DMS153 (cell line): Measurements from ENCODE around the gene BRD3OS.
A peak's percentile ranks its signal among the peaks of the same experiment; 100 is the strongest.

Experiments used
- DNase-seq: peaks from one replicate; lab custom pipeline; 2025; lab: John Stamatoyannopoulos, UW

The BRD3OS gene, protein sequence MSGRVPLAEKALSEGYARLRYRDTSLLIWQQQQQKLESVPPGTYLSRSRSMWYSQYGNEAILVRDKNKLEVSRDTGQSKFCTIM

DNA sequence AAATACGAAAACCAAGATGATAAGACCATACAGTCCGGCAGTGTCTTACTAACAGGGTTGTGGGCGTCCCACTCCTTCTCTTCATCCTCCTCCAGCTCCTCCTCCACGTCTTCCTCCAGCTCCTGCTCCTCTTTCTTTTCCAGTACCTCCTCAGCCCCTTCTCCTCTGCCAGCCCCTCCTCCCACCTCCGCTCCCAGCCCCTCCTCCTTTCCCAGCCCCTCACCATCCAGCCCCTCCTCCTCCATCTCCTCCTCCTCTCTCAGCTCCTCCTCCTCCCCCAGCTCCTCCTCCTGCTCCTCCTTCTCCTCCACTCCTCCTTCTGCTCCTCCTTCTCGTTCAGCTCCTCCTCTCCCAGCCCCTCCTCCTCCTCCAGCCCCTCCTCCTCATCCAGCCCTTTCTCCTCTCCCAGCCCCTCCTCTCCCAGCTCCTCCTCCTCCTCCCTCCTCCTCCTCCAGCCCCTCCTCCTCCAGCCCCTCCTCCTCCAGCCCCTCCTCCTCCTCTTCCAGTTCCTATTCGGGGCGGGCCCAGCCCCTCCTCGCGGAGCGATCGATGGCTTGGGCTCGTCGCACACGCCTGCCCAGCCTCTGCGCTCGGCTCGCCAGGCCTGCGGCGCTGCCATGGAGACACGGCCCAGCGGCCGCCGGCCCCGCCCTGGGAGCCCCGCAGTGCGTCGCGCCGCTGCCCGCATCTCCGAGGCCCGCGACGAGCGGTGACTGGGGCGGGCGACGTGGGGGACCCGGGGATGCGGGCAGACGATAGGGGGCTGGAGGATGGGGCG, at the start of gene BRD3OS:
Gene BRD3OS (plus strand): TSS at position 654 of the 778 bp plus-strand sequence. CDS start 1,267 bp downstream, outside the sequence.
- DNase-seq = peak; percentile 96

DNA sequence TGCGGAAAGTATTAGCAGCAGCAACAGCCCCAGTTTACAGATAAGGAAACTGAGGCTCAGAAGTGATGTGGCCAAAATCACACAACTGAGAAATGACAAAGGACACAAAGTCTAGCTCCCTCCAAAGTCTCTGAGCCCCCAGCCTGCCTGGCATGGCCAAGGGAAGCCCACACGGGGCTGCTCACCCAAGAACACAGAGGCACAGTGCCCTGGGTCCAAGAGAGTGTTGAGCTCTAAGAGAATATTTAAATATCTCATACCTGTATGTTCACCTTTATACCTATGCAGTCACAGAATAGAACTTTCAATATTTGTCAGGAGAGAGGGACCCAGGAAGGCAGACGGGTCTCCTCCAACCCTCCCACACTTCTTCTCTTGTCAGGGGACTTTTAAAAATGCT, 49.8 kb upstream of the BRD3OS start:
- DNase-seq = no peak

DNA sequence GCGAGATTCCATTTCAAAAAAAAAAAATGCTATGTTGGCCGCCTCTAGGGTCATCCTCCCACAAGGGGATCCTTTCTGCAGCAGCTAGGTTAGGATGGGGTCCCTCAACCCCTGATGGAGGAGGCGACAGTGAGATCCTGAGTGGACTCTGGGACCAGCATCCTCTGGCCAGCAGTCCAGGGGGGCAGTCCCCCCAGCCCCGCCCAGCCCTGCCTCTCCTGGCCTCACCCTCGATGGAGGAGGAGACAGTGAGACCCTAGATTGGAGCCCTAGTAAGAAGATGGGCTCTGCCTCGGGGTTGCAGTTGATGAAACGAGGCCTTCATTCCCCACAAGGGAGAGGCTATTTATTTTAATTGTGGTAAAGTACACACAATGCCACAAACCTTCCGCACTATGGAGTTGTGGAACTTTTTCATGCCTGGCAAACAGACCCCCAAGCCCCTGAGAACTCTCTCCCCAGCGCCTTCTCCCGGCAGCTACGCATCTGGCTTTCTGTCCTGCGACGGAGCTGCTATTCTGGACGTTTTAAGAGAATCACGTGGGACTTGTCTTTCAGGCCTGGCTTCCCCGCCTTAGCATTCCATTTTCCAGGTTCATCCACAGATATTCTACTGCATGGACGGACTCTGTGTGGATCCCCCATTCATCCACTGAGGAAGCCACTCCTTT, 49.0 kb upstream of the BRD3OS start:
- DNase-seq = no peak

DNA sequence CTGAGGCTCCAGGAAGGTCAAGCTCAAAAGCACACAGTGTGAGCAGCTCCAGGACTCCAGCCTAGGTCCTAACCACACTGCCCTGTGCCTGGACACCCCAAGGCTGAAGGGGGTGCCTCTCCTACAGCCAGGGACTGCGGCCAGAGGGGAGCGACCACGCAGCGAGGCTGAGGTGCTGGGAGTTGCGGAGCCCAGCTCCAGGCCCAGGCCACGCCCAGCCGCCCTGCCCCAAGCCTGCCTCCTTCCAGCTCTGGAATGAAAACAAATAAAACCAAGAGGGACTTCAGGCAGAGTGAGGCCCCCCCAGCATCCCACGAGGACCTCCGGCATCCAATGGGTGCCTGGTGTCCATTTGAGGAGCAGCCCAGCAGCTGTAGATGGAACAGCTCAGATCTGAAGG, 48.4 kb upstream of the BRD3OS start:
- DNase-seq = no peak

DNA sequence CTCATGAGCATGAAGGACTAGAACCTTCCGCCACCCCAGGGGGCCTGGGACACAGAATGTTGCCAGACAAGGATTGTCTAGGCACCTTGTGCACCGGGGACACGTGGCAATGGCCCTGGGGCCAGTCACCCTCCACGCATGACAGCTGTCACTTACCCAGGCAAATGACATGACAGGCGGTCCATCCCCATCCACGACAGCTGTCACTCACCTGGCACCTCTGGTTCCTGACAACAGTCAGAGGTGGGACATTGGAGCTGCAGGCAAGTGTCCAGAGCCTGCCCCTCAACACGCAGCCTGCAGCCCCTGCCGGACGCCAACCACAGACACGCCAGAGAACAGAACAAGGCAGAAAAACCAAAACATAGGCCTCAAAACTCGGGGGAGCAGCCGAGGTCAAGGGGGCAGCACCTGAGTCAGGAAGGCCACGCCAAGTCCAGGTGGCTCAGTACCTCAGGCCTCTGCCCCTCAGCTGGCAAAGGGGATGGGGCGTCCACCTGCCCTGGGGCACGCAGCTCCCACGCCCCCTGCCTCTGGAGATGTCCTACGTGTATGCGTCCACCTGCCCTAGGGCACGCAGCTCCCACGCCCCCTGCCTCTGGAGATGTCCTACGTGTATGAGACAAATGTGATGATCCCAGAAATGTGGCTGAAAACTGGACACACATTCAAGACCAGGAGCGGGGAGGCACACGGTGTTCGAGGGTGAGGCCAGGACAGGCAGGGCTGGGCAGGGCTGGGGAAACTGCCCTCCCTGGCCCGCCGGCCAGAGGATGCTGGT, 47.7 kb upstream of the BRD3OS start:
- no peak for DNase-seq

DNA sequence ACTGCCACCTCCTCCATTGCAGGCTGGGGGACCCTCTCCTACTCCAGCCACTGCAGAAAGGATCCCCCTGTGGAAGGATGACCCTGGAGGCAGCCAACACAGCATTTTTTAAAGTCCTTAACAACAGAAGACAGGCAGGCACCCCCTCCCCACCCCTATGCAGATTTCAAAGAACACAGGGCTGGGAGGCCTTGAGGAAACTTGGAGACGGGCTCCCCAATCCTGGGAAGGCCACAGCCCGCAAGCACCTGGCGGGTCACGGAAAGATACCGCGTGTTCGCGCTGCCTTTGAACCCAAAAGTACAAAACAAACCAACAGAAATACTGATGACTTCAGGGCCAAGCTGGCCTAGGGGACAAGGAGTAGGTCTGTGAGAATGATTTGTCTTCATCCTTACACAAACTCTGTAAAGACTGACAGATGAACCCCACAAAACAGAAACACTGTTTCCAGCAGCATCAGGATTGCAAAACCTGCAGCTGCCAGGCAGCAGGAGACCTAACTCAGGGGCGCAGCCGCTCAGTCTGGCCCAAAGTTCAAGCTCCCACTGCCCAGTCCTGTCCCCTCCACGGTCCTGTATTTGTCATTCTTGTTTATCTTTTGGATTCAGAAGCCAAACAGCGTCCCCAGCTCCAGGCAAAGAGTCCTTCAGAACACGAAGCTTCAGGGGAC, 46.9 kb upstream of the BRD3OS start:
- no peak for DNase-seq

DNA sequence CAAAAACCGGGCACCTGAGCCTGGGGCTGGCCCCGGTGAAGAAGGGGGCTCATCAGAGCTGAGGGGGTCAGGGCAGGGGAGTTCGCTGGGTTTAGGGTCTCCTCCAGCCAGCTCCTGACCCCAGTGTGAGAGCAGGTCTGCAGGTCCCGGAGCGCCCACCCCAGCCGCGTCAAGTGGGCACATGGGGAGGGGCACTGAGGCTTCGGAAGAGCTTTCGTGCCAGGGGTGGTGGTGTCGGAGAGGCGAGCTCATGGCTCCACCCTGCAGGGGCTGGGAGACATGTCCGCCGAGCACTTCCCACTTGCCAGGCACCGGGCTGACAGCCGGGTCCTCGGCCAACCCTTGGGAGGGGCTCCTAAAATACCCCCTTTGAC, 46.4 kb upstream of the BRD3OS start:
- DNase-seq = no peak

DNA sequence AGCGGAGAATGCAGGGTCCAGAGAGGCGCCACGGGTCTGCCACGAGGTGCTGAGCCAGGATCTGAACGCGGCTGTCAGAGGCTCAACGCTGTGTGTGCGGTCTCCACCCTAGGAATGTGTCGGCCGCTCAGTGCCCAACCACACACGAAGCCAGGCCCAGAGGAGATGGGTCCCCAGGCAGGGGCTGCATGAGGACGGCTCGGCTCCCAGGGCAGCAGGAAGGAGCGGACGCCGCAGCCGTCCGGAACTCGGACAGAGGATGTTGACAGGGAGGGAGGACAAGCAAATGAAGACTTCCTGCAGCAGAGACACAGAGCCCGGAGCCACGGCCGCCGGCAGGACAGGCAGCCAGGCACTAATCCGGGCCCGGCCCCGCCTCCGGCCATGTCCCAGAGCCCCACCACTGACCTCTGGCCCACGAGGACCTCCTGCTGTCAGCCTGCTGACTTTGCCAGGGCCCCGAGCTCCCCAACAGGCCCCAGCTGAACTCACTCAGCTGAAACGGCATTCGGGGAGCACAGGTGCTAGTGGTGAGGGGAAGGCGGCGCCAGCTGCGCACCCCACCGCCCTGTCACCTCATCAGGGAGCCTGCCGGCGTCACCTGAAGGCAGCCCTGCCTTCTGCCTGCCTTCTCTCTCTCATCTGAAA, 45.9 kb upstream of the BRD3OS start:
- DNase-seq = no peak

DNA sequence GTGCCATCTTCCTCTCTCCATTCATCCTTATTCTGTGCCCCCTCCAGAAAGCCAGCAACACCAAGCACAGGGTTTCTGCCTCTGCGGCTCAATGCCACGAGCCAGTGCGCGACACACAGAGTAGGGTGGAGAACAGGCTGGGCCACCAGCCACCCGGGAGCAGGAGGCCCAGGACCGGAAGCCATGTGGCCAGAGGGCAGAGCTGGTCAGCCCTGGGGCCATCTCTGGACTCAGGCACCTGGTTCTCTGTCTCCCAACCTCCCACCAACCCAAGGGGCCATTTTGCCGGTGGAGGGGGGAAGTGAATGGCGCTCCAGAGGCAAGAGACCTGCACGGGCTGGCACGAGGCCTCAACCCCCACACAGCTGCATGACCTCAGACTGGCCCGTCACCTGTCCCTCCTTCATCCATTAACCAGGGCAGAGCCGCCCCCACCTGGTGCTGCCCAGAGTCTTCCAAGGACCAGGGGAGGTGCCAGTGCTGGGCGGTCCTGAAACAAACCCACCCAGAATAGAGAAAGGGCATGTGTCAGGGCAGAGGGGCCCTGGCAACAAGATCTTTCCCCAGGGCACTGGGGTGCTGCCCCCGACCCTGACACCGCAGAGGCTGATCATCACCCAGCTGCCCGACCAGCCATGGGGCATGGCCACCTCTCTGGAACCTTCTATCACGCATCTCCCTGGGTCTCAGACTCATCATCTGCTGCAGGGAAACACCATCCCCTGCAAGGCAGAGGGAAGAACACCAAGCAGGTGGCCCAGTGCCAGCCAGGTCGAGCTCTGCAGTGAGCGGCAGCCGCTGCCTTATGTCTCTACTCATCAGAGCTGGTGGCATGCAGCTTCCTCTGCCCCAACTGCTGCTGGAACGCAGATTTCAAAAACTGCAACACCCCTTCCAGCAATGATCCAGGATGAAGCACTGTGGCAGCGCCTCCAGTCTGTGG, 45.1 kb upstream of the BRD3OS start:
- no peak for DNase-seq

DNA sequence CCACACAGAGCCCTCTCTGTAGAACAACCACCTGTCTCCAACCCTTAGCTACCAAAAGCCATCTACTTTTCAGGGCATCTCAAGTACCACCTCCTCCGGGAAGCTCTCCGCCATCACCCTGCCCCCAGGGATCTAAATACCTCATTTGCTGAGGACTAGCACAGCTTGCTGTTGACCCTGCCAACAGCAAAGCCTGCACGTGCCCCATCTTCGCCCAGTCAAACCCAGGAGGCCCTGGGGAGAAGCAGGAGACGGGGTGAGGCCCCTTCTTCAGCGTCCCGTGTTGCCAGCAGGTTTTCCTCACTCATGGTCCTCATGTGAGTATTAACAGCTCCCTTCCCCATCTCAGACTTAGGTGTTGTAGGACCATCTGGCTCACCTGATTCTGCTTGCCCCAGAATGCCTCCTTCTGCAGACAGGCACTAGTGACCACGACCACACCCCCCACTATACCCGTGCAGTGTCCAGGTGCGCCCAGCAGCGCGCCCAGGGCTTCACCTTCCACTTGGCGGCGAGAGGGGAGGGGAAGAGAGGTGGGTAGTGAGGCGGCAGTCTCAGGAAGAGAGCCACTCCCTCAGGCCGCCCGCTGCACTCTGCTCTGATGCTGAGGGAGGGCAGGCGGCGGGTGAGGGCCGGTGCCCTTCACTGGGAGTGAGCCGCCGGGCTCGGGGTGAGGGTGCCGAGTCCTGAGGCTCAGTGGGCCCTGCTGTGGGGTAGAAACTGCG, 44.3 kb upstream of the BRD3OS start:
- DNase-seq = no peak

DNA sequence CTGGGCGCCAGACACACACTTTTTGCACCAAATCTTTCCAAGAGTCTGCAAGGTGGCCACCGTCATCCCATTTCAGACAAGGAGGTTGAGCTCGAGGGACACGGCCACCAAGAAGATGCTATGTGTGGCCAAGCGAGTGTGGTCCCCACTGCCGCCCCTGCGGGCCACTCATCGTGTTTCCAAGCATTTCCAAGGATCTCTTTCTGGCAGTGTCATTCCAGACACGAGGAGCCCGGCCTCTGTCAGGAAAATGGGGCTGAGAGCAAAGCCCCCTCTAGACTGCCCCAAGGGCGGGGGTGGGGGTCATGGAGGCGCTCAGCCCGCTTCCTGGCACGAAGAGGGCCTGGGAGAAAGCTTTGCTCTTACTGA, 43.7 kb upstream of the BRD3OS start:
- DNase-seq = no peak

DNA sequence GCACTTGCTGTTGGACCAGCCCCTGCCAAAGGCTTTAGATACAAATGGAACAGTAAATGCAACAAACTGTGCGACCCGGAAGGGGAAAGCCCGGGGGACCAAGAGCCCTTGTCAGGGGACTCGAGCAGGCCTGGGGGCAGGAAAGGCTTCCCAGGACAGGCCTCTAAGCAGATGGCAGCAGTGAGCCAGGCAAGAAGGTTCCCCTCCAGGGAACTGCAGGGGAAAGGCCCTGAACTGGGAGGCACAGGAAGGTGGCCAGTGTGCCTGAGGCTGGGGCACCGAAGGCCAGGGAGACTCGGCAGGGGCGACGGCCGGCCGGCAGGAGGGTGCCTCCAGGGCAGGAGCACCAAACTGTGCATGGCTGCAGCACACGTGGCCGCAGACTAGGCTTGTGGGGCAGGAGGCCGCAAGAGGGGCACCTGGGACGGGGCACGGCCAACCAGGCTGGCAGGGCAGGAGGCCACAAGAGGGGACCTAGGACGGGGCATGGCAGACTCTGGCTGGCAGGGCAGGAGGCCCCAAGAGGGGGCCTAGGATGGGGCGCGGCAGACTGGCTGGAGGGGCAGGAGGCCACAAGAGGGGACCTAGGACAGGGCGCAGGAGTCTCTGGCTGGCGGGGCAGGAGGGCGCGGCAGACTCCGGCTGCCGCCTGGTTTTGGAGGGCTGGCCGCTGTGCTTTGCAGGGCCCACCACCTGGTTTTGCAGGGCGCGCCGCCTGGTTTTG, 43.2 kb upstream of the BRD3OS start:
- DNase-seq = no peak

DNA sequence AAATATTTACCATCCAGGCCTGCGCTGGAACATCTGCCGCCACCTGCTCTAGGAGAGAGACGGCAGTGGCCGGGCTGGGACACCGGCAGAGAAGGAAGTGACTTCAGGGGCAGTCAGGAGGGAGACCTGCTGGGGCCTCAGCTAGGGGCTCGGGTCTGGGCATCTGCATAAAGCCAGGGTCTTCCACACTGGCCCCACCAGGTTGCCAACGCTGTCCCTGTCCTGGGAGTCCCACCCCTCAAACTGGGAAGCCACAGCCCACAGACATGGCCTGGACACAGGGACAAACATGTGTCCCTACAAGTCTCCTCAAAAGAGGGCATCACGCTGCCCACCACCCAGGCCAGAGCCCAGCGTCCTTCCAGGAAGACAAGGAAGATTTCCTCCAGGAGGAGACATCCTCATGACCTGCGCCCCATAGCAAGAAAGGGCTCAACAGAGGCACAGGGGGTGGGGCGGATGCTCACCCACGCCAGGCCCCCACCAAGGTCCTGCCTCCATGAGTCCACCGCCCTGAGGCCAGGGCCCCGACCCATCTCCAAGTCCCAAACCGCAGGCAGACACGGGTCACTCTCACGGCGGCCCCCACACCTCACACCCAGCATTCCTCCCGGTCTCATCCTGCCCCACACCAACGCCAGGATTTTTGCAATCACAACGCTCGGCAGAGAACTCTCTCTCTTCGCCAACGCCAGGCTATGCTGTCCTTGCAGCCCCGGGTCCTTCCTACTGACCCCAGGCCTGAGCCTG, 42.1 kb upstream of the BRD3OS start:
- no peak for DNase-seq

DNA sequence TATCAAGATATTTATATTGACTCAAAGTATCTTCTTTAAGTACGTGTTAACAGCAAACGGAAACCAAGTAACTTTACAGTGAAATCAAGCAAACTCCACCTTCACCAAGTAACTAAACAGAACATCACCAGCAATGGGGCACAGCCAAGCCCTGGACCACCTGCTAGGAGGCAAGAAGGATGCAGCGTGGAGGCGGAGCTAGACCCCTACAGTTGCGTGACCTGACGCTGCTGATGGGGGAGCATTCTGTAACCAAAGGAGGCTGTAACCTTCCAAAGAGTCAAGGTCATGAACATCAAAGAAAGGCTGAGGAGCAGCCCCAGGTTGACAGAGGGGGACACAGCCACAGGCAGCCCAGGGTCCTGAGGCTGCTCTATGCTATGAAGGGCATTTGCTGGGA, 39.2 kb upstream of the BRD3OS start:
- DNase-seq = no peak

DNA sequence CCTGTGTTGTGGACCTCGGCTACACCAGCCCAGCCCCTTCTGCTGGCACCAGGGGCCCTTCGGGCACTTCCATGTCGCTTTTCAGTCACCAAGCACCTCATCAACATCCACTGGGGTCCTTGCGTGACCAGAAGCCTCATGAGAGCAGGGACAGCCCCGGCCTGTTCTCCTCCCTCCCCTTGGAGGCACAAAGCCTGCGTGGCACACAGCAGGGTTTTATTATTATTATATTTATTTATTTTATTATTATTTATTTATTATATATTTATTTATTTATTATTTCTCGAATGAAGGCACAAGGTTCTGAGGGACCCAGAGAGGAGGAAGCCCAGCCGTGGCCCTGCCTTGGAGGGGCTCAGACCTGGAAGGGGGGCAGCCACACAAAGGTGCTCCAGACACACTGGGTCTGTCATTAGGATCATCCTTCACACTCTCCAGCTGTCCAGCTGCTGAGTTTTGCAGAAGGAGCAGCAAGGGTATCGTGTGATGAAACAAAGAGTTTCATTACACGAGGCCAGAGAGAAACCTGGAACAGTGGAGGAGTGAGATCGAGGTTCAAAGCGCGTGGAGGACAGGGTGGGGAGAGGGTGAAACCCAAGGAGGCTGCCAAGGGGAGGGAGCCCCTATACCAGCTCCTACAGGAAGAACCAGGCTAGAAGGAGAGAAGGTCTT, 38.4 kb upstream of the BRD3OS start:
- no peak for DNase-seq

DNA sequence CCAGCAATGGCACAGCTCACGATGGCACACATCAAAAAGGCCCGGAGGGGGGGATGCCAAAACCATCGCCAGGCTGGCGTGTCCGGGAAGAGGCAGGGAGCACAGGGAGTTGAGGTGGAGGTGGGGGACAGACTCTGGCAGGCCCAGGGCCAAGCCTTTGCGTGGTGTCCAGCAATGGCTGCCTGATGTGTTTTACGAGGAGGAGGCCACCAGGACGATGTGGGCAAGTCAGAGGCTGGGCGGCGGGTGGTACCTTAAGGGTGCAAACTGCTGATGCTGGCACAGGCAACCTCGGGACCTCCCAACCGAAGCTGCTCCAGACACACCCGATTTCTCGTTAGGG, 37.9 kb upstream of the BRD3OS start:
- no peak for DNase-seq

DNA sequence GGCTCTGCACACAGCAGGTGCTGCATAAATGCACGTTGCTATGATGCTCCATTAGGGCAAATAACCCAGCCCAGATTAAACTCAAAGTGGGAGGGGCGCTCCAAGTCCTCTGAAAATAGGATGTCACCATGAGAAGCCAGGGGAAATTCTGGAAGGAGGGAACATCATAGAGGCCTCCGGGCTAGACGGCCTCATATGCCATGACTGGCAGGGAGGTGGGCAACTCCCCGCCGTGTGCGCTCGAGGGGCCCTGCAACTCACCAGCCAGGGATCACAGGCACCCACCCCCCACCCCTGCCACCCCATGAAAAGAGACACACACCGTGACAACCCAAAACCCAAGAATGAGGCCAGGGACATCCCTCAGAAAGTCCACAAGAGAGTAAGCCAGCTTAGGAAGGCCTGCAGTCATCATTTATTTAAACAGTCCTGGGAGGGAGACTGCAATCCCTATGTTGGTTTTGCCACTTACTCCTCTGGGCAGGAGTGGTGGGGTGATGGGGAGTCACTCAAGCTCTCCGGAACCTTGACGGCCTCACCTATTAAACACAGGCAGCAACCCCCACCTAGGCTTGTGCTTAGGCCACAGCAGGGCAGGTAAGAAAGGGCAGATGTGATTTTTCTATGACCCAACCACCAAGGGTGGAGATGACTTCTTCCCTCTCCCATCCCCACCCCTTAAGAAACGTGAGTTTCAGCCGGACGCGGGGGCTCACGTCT, 37.2 kb upstream of the BRD3OS start:
- no peak for DNase-seq
